Activated CD8-positive, alpha-beta T cell treated with anti-CD3 and anti-CD28 coated beads for 36 hours (primary cell): ENCODE data around the gene OR51E1. TPM values are rescaled to one million over a fixed set of nuclear protein-coding genes. Genes with fewer than 3 reads are reported as not detected.

ENCODE experiments used
- ATAC-seq: fragments of 200-7000 bp; cut with Tn5 transposase; one replicate; pipeline ENCODE4 v1.10.0; 2021; ENCODE audit warnings: mild to moderate bottlenecking, moderate library complexity
- CTCF ChIA-PET: fragments of 350-600 bp; sonication (Branson Sonifier 250); formaldehyde crosslinking; loops from one replicate; lab custom pipeline; 2021; ENCODE audit warnings: antibody characterized with exemption; lab: Charles Lee
- POLR2A ChIA-PET: fragments of 350-600 bp; sonication (Branson Sonifier 250); formaldehyde crosslinking; loops from one replicate; lab custom pipeline; 2021; ENCODE audit warnings: antibody characterized with exemption; lab: Charles Lee
- DNase-seq: peaks from one replicate; pipeline ENCODE4 v3.0.0-alpha.2; 2020
- H3K27ac Mint-ChIP-seq: one replicate; pipeline ENCODE4 v1.8.0; 2021; ENCODE audit warnings: mild to moderate bottlenecking, mixed read lengths
- H3K27me3 Mint-ChIP-seq: one replicate; pipeline ENCODE4 v1.8.0; 2021; ENCODE audit warnings: mixed read lengths
- H3K36me3 Mint-ChIP-seq: one replicate; pipeline ENCODE4 v1.8.0; 2021; ENCODE audit warnings: low read depth, mixed read lengths
- H3K4me1 Mint-ChIP-seq: one replicate; pipeline ENCODE4 v1.8.0; 2021; ENCODE audit warnings: low read depth, mixed read lengths
- H3K4me3 Mint-ChIP-seq: one replicate; pipeline ENCODE4 v1.8.0; 2021; ENCODE audit warnings: mild to moderate bottlenecking, moderate library complexity, mixed read lengths
- H3K9me3 Mint-ChIP-seq: one replicate; pipeline ENCODE4 v1.8.0; 2021; ENCODE audit warnings: mixed read lengths
- CTCF ChIP-seq: fragments of 200-600 bp; IDR thresholded peaks from one replicate; pipeline ENCODE4 v1.8.0; 2022; ENCODE audit warnings: antibody characterized with exemption, mild to moderate bottlenecking
- intact Hi-C: fragments of 100-400 bp; cut with micrococcal nuclease; formaldehyde crosslinking; loops from one replicate; pipeline ENCODE4 v1.10.0; 2022
- total RNA-seq, 2 experiments: library from RNA; stranded (reverse); gene quantifications; one replicate each; pipeline ENCODE4 v1.2.3, GENCODE V29; 2021

OR51E1 gene
- total RNA-seq, 2 experiments from 2014 or later, result not detected

GRCh38 chr11:4699697-4700435 lies 56.1 kb downstream of the OR51E1 start:
- CTCF ChIA-PET, result no interaction called here
- Mint-ChIP-seq H3K9me3 (no peaks in the 10 kb centered on the region), H3K27me3 (peaks cover 13% of the 10 kb centered on the region), H3K4me1 (no peaks in the 10 kb centered on the region), H3K27ac (no peak overlapping the region), H3K36me3 (no peaks in the 10 kb centered on the region), H3K4me3 (no peak overlapping the region)
- intact Hi-C loops, result no loop called here
- ATAC-seq (no peak), DNase-seq (no peak)
- TF ChIP-seq CTCF, result no peak
- POLR2A ChIA-PET, result no interaction called here

- CTCF ChIA-PET, result no interaction called here
- DNase-seq (no peak), ATAC-seq (no peak)
- POLR2A ChIA-PET, result no interaction called here
- intact Hi-C loops, result no loop called here
- H3K9me3 Mint-ChIP-seq, result no peaks in the 10 kb centered on the region
- H3K27ac Mint-ChIP-seq, result no peak overlapping the region
- no peaks in the 10 kb centered on the region for H3K4me1 Mint-ChIP-seq
- peaks cover 15% of the 10 kb centered on the region for H3K27me3 Mint-ChIP-seq
- H3K36me3 Mint-ChIP-seq, result no peaks in the 10 kb centered on the region
- no peak overlapping the region for H3K4me3 Mint-ChIP-seq
- no peak for TF ChIP-seq CTCF
These were observed 56.6 kb downstream of the OR51E1 start for GRCh38 chr11:4700436-4700820.

- Mint-ChIP-seq H3K4me1 (no peaks in the 10 kb centered on the region), H3K9me3 (no peaks in the 10 kb centered on the region), H3K4me3 (no peak within 1 kb of the TSS), H3K36me3 (no peaks in the 10 kb centered on the region), H3K27me3 (peaks cover 20% of the 10 kb centered on the region), H3K27ac (no peak within 1 kb of the TSS)
- no peak for TF ChIP-seq CTCF
- intact Hi-C loops, result no loop called here
- ChIA-PET POLR2A (no interaction called here), CTCF (interaction anchor here (2.7 kb wide), 1 partner anchor 67 kb away, joined by 6 read pairs; the partner anchor contains the start of gene OR51D1)
- ATAC-seq (no peak), DNase-seq (no peak)
These were observed 60.4 kb downstream of the OR51E1 start, which contains the start of gene MMP26 for GRCh38 chr11:4704054-4704789. Gene MMP26 (plus strand): TSS chr11:4704784.

- H3K27ac Mint-ChIP-seq, result no peak overlapping the region
- CTCF ChIA-PET, result interaction anchor here (0.7 to 2.7 kb wide), 2 partner anchors 68 to 481 kb away, joined by 3 to 6 read pairs; partner anchors contain the start of gene OR51D1
- no peak overlapping the region for H3K4me3 Mint-ChIP-seq
These were observed 61.1 kb downstream of the OR51E1 start for GRCh38 chr11:4704790-4705334.

More at GRCh38 chr11:4704790-4705334, 61.1 kb downstream of the OR51E1 start:
- H3K27me3 Mint-ChIP-seq, result peaks cover 20% of the 10 kb centered on the region
- POLR2A ChIA-PET, result no interaction called here
- H3K9me3 Mint-ChIP-seq, result no peaks in the 10 kb centered on the region
- no peaks in the 10 kb centered on the region for H3K36me3 Mint-ChIP-seq
- H3K4me1 Mint-ChIP-seq, result no peaks in the 10 kb centered on the region
- DNase-seq, result no peak
- intact Hi-C loops, result no loop called here
- TF ChIP-seq CTCF, result no peak
- no peak for ATAC-seq

Other genes with a start within 250 kb of the OR51E1 start
- not detected for gene OR52K2, start 194.7 kb upstream of the OR51E1 start, total RNA-seq
- not detected for gene OR52K1, start 161.3 kb upstream of the OR51E1 start, total RNA-seq
- gene OR52M1, start 98.8 kb upstream of the OR51E1 start, total RNA-seq, result not detected
- gene OR52I2, start 62.2 kb upstream of the OR51E1 start, total RNA-seq, result not detected
- gene OR52I1, start 49.9 kb upstream of the OR51E1 start, total RNA-seq, result not detected
- 10 to 100 TPM; 10.2 to 11.4 TPM for gene TRIM68, start 35.8 kb upstream of the OR51E1 start, total RNA-seq
- gene OR51D1, start 6.5 kb upstream of the OR51E1 start, total RNA-seq, result not detected
- not detected for gene OR51E2, start 53.9 kb downstream of the OR51E1 start, total RNA-seq
- not detected for gene MMP26, start 60.8 kb downstream of the OR51E1 start, total RNA-seq
- not detected for gene OR51F1, start 126.0 kb downstream of the OR51E1 start, total RNA-seq
- not detected for gene OR52R1, start 160.4 kb downstream of the OR51E1 start, total RNA-seq
- not detected for gene OR51F2, start 177.3 kb downstream of the OR51E1 start, total RNA-seq
- gene OR51S1, start 205.2 kb downstream of the OR51E1 start, total RNA-seq, result not detected
- gene OR51T1, start 237.9 kb downstream of the OR51E1 start, total RNA-seq, result not detected